Activated B cell treated with CpG ODN at 0.5 μM for 24 hours (primary cell): ENCODE data around the gene PARVA. TPM values are rescaled to one million over a fixed set of nuclear protein-coding genes. Genes with fewer than 3 reads are reported as not detected.
"Not testable (repeated sequence)": the region's sequence is repeated elsewhere in the genome, so short reads cannot be mapped to it uniquely, and the experiment has no call there.

Experiments
- ATAC-seq: fragments of 200-7000 bp; cut with Tn5 transposase; one replicate; pipeline ENCODE4 v1.10.0; 2021; ENCODE audit warnings: low read depth, mild to moderate bottlenecking, moderate library complexity
- CTCF ChIA-PET: fragments of 350-600 bp; sonication (Branson Sonifier 250); formaldehyde crosslinking; loops from one replicate; lab custom pipeline; 2021; ENCODE audit warnings: antibody characterized with exemption; lab: Charles Lee
- POLR2A ChIA-PET: fragments of 350-600 bp; sonication (Branson Sonifier 250); formaldehyde crosslinking; loops from one replicate; lab custom pipeline; 2021; ENCODE audit warnings: antibody characterized with exemption; lab: Charles Lee
- DNase-seq: peaks from one replicate; pipeline ENCODE4 v3.0.0; 2022
- H3K27ac Mint-ChIP-seq: one replicate; pipeline ENCODE4 v1.8.0; 2020; ENCODE audit warnings: mixed read lengths
- H3K27me3 Mint-ChIP-seq: one replicate; pipeline ENCODE4 v1.8.0; 2021; ENCODE audit warnings: mixed read lengths
- H3K36me3 Mint-ChIP-seq: one replicate; pipeline ENCODE4 v1.8.0; 2021; ENCODE audit warnings: low read depth, mixed read lengths
- H3K4me1 Mint-ChIP-seq: one replicate; pipeline ENCODE4 v1.8.0; 2021; ENCODE audit warnings: mixed read lengths
- H3K4me3 Mint-ChIP-seq: one replicate; pipeline ENCODE4 v1.8.0; 2020; ENCODE audit warnings: mild to moderate bottlenecking, mixed read lengths
- H3K9me3 Mint-ChIP-seq: one replicate; pipeline ENCODE4 v1.8.0; 2020; ENCODE audit warnings: mixed read lengths
- CTCF ChIP-seq: fragments of 200-600 bp; IDR thresholded peaks from one replicate; pipeline ENCODE4 v1.8.0; 2022; ENCODE audit warnings: antibody characterized with exemption, mild to moderate bottlenecking
- intact Hi-C: fragments of 100-400 bp; cut with micrococcal nuclease; formaldehyde crosslinking; loops from one replicate; pipeline ENCODE4 v1.15.1; 2024
- total RNA-seq: library from RNA; stranded (reverse); gene quantifications from 2 replicates; pipeline ENCODE4 v1.2.3, GENCODE V29; 2022

Gene PARVA
- total RNA-seq, 1 donor from 2014 or later, result not detected

- TF ChIP-seq CTCF, result no peak
- Mint-ChIP-seq H3K4me1 (no peaks in the 10 kb centered on the region), H3K27ac (no peak overlapping the region), H3K9me3 (no peaks in the 10 kb centered on the region), H3K4me3 (no peak overlapping the region), H3K36me3 (no peaks in the 10 kb centered on the region), H3K27me3 (no peaks in the 10 kb centered on the region)
- ChIA-PET CTCF (no interaction called here), POLR2A (no interaction called here)
- ATAC-seq (no peak), DNase-seq (no peak)
- intact Hi-C loops, result no loop called here
These were observed 142.7 kb downstream of the PARVA start for GRCh38 chr11:12520054-12520453.

DNA sequence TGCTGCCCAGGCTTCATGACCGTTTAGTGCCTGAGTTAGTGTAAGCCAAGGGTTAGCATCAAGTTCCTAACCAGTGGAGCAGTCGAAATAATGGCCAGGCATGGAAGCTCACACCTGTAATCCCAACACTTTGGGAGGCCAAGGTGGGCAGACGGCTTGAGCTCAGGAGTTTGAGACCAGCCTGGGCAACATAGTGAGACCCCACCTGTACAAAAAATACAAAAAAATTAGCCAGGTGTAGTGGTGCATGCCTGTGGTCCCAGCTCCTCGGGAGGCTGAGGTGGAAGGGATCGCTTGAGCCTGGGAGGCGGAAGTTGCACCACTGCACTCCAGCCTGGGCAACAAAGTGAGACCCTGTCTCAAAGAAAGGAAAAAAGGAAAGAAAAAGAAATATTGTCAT is 143.2 kb downstream of the PARVA start:
- H3K4me3 Mint-ChIP-seq, DNase-seq, H3K27ac Mint-ChIP-seq, intact Hi-C loops, POLR2A ChIA-PET, ATAC-seq, H3K4me1 Mint-ChIP-seq, H3K36me3 Mint-ChIP-seq, H3K27me3 Mint-ChIP-seq, CTCF ChIA-PET, H3K9me3 Mint-ChIP-seq: not testable (repeated sequence)

DNA sequence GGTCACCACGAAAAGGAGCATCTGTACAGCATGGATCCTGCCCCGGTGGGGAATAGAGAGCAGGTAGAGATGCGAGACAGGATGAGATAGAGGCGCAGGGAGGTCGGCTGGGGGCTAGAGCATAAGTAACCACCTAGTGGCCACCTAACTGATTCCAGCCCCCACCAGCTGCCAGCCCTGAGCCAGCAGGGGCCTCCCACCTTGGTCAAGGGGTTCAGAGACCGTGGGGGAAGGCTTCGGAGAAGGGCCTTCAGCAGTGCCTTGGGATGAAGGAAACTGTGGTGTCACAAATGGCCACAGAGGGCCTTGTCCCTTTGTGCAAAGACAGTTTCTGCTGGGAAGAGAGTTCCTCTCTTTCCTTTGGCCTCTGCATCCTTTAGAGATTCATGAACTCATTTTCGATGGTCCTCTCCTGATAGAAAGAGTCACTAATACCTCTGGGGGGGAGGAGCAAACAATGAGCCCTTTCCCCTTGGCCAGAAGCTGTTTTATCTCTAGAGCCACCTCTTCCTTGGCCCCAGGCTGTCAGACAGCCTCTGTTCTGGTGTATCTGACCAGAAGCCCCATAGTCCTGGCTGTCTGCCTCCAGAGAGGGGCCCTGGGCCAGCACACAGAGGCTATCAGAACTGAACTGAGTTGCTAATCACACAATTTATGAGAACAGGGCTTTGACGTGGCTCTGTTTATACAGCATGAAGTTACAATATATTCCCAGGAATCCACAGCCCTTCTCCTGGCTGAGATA is 146.0 kb downstream of the PARVA start:
- intact Hi-C loops, result no loop called here
- no peaks in the 10 kb centered on the region for H3K27me3 Mint-ChIP-seq
- TF ChIP-seq CTCF, result no peak
- no peaks in the 10 kb centered on the region for H3K9me3 Mint-ChIP-seq
- no peaks in the 10 kb centered on the region for H3K4me1 Mint-ChIP-seq
- H3K36me3 Mint-ChIP-seq, result no peaks in the 10 kb centered on the region
- ATAC-seq (no peak), DNase-seq (no peak)
- ChIA-PET POLR2A (no interaction called here), CTCF (no interaction called here)
- no peak overlapping the region for H3K4me3 Mint-ChIP-seq
- H3K27ac Mint-ChIP-seq, result no peak overlapping the region

- TF ChIP-seq CTCF, result no peak
- H3K27me3 Mint-ChIP-seq, result no peaks in the 10 kb centered on the region
- intact Hi-C loops, result no loop called here
- H3K4me3 Mint-ChIP-seq, result no peak overlapping the region
- no peak overlapping the region for H3K27ac Mint-ChIP-seq
- no peaks in the 10 kb centered on the region for H3K36me3 Mint-ChIP-seq
- DNase-seq, result no peak
- H3K4me1 Mint-ChIP-seq, result no peaks in the 10 kb centered on the region
- ChIA-PET CTCF (no interaction called here), POLR2A (no interaction called here)
- no peak for ATAC-seq
- H3K9me3 Mint-ChIP-seq, result no peaks in the 10 kb centered on the region
These were observed 147.5 kb downstream of the PARVA start for GRCh38 chr11:12524865-12525264.

GRCh38 chr11:12525466-12526055 is 148.2 kb downstream of the PARVA start:
- TF ChIP-seq CTCF, result no peak
- Mint-ChIP-seq H3K27ac (no peak overlapping the region), H3K4me1 (no peaks in the 10 kb centered on the region), H3K36me3 (no peaks in the 10 kb centered on the region), H3K27me3 (no peaks in the 10 kb centered on the region), H3K4me3 (no peak overlapping the region), H3K9me3 (no peaks in the 10 kb centered on the region)
- intact Hi-C loops, result no loop called here
- CTCF ChIA-PET, result no interaction called here
- ATAC-seq, result no peak
- DNase-seq, result no peak
- POLR2A ChIA-PET, result no interaction called here
